Lower leg skin (tissue), 3 donors: ENCODE measurements around the gene GATB.

Source experiments
- CTCF ChIP-seq, 3 donors: fragments of 450-650 bp; IDR thresholded peaks; one replicate each; pipeline ENCODE4 v1.5.1; 2016; ENCODE audit warnings: antibody characterized with exemption in 3 of 3, mild to moderate bottlenecking in 3 of 3, moderate library complexity in 2 of 3
- POLR2A ChIP-seq, 2 donors: fragments of 450-650 bp; IDR thresholded peaks; one replicate each; pipeline ENCODE4 v1.6.1; 2016 to 2017; ENCODE audit warnings: antibody characterized with exemption in 2 of 2, mild to moderate bottlenecking in 1 of 2, moderate library complexity in 1 of 2

GRCh38 chr4:151667666-151668065 lies 93.1 kb downstream of the GATB start:
- TF ChIP-seq CTCF (IDR thresholded peaks at IDR 0.05) = no peak
- TF ChIP-seq POLR2A (IDR thresholded peaks at IDR 0.05) = no peak
